ENCODE measurements around the gene GMCL2.

DNA sequence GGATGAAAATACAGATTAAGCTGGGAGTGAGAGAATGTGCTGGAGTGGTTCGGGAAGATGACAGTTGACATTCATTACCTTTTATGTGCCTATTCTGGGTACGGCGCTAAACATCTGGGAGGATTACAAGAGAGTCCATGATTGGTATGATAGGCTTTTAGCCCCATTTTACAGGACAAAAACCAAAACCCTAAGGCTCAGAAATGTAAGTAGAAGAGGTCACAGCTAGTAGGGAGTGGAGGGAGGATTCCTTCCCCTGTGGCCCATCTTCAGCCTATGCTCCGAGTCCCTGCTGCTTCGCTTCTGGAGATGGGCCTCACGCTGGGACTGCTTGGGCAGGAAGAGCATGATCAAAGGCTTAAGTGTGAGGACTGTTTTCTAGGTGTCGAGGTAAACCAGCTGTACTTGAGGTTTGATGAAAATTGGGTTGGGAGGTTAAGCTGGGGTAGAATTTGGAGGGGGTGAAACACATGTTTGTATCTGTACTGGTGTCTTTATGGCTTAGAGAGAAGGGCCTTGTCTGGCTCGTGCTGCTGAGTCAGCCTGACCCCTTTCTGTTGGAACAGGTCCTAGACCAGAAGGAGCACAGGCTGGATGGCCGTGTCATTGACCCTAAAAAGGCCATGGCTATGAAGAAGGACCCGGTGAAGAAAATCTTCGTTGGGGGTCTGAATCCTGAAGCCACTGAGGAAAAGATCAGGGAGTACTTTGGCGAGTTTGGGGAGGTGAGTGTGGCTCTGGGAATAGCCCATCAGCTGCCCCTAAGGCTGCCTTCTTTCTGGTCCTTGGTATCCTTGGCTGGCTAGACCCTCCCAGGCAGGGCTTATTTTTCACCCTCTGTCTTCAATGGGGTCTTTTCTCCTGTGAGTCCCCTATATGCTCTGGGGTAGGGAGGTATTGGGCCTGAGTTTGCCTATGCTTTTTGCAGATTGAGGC, 19.3 kb upstream of the GMCL2 start:
- TF ChIP-seq CTBP1 (IDR thresholded peaks at IDR 0.05; ENCODE audit: borderline replicate concordance): no peak
- no peak for TF ChIP-seq CTCF (IDR thresholded peaks at IDR 0.05 in 2 of 3, conservative IDR thresholded peaks at IDR 0.05 in 1 of 3; ENCODE audit: insufficient read depth in 2 of 3, low read depth in 1 of 3, low read length in 3 of 3)
- no peak for TF ChIP-seq CBX1 (IDR thresholded peaks at IDR 0.05; ENCODE audit: low read depth)
- TF ChIP-seq MECOM (CRISPR knock-in tag; IDR thresholded peaks at IDR 0.05): no peak
- no peak for TF ChIP-seq RCOR1 (IDR thresholded peaks at IDR 0.05; ENCODE audit: borderline replicate concordance in 1 of 2, low read depth in 2 of 2, low read length in 2 of 2)
- TF ChIP-seq RUNX1 (IDR thresholded peaks at IDR 0.05; ENCODE audit: low read depth): no peak

Data from K562 (cell line).